ENCODE measurements around the gene NAALADL2.

NAALADL2 gene

DNA sequence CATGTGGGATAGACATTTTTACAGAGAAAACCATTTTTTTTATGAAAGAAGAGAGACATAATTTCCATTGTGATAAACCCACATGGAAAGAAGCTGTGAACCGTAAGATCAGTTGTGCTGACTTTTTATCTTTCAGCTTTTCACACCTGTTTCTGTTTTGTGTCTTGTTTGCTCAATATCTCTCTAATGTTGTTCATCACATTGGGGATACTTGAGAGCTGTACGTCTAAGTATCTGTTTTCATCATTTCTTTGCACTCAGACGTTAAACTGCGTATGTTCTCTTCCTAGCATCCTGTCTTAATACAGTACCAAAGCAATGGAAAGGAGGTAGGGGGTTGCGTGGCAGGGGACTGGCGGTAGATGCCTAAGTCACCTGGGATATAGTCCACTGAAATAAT, 449.0 kb downstream of the NAALADL2 start:
- no peak for DNase-seq (ENCODE audit: low read depth in 3 of 3)

DNA sequence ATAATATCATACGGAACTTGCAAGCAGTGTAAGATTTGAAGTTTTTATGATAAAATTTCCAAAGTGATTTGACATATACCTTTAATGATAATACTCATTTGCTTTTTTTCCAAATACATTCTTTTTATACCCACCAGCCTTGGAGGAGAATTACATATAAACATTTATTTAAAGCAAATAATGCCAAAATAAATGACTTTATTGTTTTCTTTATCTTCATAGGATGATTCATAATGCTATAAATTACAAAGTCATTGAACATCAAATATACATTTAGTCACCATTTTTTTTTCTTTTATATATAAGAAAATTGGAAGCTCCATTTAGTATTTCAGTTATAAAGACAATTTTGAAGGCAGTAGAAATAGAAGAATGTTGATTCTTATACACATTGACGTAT, 450.9 kb downstream of the NAALADL2 start:
- DNase-seq (ENCODE audit: low read depth in 3 of 3), result no peak

DNA sequence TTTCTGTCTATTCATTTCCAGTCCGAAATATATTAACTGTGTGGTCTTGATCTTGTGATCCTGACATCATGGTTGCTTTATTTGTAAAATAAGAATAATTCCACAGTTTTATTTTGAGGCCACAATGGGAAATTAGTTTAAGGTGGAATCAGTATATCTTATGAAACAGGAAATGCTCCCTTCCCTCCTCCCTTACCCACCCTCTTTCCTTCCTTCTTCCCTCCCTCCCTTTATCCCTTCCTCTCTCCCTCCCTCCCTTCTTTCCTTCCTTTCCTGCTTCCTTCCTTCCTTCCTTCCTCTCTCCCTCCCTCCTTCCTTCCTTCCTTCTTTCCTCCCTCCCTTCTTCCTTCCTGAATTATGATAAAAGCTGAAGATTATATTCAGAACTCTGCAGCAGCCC, 452.3 kb downstream of the NAALADL2 start:
- DNase-seq (ENCODE audit: low read depth in 3 of 3), result no peak

DNA sequence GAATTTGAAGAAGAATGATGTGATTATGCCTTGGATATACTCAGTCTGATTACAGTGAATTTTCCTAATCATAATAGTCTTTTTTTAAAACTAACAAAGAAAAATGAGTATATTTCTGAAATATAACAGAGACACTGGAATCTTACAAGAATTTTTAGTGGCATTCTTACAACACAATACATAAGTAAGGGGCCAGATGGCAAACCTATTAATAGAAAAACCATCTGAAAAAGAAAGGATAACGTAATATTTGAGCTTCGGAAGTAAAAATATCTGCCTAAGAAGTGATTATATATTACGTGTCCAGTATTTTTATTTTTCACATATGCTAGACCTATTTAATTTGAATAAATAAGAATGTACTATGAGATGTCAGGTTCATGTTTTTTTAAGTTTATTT, 452.8 kb downstream of the NAALADL2 start:
- no peak for DNase-seq (ENCODE audit: low read depth in 3 of 3)

DNA sequence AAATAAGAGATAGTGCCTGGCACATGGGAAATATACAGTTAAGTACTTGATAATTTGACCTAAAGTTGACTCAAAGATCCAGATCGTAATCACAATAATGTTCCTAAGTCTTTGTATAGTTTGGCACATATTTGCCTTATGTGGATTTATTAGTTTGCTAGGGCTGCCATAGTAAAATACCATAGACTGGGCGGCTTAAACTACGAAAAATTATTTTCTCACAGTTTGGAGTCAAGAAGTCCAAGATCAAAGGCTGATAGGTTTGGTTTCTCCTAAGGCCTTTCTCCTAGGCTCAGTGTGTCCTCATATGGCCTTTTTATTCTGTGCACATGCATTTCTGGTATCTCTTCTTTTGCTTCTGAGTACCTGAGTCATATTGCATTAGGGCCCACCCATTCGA, 453.7 kb downstream of the NAALADL2 start:
- DNase-seq (ENCODE audit: low read depth in 3 of 3), result no peak

DNA sequence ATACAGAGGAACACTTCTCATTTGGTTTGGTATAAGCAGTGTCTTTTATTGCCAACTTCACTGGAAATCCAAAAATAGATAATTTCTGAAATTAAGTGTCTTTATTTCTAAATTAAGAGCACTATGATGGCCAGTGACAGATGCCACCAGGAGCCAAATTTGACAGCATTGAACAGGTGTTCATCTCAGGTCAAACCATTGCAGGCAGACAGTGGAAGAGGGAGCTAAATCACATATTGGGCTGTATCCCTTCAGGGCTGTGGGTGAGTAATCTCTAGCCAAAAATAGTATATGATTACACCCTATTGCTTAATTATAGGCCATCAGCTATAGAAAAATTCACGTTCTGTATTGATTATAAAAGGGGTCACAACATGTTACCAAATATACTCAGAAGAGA, 457.7 kb downstream of the NAALADL2 start:
- DNase-seq (ENCODE audit: low read depth in 3 of 3), result no peak

DNA sequence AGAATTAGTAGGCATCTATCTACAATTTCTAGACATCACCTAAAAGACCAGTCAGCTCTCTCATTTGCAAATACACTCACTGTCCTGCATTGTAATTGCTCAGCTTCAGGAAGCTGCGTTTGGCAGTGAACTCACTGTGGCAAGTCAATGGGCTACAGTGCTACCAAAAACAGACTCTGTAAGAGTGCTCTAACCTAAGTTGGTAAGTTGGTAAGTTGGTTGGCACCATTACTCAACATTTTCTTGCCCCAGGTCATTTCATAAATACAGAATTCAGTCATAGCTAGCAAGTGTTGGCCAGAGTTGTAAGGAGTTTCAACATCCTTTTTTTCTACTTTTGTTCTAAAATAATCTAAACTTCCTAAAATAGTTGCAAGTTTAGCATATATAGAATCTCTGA, 466.3 kb downstream of the NAALADL2 start:
- no peak for DNase-seq (ENCODE audit: low read depth in 3 of 3)

DNA sequence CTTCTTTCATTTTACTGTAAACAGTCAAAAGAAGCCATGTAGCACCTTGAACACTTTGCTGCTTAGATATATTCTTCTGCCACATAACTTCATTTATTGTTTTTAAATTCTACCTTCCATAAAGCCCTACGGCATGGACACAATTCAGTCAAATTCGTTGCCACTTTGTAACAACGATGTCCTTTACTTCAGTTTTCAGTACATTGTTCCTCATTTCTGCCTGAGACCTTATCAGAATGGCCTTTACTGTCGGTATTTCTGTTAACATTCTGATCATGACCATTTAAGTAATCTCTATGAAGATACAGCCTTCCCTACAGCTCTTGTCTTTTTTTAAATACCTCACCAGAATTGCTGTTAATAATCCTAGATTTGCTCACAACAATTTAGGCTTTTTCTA, 466.9 kb downstream of the NAALADL2 start:
- no peak for DNase-seq (ENCODE audit: low read depth in 3 of 3)

DNA sequence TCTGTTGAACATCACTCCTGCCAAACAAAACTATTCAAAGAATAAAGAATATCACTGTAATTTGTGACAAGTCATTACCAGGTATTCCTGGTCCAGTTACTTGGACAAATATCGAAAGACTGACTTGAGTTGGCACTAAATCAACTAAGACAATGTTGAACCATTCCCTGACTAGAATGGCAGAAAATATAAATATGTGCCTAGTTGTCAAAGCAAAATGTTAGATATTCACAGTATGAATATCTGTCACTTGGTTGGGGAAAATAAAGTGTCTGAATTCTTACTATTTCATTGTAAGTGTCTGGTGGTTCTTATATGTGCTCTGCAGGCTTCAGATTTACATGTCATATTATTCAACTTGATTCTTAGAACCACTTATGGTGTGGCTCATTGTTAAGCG, 470.2 kb downstream of the NAALADL2 start:
- no peak for DNase-seq (ENCODE audit: low read depth in 3 of 3)

DNA sequence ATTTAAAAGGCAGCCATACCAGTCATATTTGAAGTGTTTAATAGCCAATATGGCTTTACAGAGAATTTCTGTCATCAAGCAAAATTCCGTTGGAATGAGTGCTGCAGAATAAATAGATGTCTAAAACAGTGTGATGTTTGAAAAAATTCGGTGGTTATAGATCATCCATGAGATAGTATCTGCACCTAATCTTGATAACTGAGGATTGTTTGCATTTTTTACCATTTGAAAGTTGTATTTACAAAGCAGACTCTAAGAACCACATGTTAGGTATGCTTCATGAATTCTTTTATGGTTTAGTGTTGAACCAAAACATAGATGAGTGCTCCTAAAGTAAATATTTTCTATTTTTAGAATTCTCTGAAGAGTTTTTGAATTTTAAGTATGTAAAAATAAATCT, 476.1 kb downstream of the NAALADL2 start:
- no peak for DNase-seq (ENCODE audit: low read depth in 3 of 3)

DNA sequence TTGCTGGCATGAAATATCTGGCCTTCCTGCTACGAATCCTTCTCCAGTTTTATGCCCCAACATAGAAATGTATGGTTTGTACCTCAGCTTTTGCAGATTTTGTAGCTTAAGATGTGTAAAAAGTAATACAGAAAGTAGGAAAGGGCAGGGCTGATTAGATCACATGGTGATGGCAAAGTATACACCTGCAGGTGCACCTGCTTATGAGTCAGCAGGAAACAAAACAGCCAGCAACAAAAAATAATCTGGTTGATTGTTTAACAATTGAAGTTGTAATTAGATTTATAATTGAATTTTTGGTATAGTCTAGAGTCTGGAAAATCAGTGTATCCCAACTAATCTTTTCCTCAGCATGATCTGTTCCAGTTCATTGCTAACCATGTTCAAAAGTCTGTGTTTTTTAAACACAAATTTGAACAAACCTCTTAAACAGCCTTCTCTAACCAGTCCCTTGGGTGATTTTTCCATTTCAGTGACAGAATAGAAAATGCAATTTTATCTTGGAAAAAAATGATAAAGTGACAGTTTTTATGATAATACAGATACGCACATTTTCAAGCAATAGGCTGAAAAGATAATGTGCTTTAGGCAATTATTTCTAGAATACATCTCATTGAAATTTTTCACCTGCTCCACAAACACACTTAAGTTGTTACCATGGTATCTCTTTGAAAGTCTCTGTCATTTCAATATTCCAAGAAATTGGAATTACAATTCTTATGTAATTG, 477.4 kb downstream of the NAALADL2 start:
- DNase-seq (ENCODE audit: low read depth in 3 of 3), result no peak

DNA sequence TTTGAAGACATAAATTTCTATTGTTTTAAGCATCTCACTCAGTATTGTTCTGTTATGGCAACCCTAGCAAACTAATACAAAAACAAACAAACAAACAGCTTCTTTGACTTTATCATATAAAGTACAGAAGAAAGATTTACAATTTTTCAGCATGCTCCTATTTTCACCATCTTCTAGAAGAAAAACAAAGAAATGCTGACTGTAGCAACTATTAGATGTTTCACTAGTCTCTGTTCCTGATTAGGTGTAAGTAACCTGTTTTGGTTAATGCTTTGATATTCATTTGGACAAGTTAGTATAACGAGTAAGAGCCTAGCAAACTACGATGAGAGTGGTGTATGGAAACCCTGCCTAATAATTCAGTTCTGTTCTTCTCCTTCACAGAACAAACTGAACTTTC, 478.5 kb downstream of the NAALADL2 start:
- DNase-seq (ENCODE audit: low read depth in 3 of 3), result no peak

DNA sequence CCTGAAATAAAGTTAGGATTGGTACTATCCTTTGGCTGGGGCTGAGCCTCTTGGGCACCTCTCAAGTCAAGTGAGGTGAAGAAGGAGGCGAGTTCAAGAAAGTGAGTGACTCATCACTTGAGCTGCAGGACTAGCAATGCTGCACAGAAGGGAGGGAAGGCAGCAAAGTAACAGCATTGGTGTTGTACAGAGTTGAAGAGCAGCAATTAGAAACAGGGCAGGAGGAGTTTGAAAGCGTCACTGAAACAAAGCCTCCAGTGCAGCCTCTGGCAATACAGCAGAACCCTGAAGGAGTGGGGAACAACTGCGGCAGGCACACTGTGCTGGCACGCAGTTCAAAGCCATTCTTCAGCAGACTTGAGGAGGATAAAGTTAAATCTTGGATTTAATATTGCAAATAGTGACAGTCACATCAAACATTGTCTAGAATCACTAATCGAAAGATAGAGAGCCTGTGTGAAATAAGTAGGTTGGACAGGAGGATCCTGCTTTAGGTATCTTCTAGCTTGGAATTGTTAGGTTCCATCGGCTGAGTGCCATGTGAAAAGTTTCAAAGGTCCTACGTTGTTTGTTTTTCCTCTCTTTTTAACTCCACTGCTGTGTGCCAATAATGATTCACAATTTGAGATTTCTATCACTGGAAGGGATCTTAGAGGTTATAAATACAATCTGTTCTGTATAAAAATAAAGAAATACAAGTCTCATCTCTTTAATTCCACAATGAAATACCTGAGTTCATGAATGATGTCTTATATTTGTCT, 479.8 kb downstream of the NAALADL2 start:
- no peak for DNase-seq (ENCODE audit: low read depth in 3 of 3)

DNA sequence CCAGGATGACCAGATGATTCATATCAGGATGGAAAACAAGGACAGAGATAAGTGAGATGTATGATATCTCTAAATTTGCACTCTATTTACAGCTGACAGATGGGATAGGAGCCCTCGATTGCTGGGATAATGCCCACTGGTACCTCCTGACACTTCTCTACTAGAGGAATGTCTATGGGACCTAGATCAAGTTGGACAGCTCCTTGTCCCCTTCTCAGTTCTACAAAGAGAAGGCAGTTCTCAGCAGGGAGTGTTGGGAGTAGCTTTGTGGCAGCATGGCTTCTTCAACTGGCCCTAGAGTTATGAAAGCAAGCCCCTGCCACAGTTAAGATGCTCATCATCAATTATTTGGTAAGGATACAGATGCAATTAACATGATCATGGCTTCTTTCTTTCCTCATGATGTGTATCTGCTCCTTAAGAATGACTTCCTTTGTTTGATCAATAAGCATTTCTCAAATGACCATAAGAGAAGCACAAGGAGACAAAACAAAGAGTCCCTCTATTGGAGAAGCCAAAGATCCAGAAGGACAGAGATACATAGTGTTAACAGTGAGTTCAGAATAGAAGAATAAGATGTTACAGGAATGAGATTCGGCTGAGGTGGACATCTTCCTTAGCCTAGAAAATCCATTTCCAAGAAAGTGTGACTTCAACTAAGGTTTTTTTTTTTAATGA, 481.3 kb downstream of the NAALADL2 start:
- DNase-seq (ENCODE audit: low read depth in 3 of 3), result no peak

DNA sequence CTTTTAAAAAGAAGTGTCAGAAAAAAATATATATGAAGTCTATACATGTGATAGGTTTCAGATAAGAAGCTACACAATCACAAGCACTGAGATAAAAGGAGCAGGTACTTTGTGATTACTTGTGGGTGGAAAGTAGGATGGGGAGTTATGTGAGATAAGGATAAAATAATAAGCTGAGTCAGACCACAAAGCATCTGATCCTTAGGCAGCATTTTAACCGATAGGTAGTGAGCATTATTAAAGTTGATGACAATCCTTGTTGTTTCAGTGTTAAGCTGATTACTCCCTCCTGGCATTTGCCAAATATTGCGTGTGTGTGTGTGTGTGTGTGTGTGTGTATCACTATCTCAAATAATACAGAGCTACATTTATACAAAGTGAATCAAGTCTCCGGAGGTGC, 483.1 kb downstream of the NAALADL2 start:
- no peak for DNase-seq (ENCODE audit: low read depth in 3 of 3)

DNA sequence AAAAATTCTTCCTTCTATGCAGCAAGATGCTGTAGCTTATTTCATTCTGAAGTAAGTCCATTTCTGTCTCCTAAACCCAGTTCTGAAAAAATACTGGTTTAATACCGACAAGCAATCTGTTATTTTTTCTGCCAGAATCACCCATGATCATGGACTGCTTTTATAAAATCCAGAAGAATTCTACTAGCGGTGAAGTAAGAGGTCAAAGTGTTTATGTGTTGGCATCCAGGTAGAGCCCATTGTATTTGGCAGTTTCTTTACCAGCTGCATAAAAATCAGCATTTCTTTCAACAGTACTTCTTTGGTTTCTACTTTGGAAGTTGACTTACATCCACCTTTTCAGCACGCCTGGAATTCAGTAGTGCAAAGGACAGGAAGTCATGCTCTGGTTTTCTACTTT, 484.8 kb downstream of the NAALADL2 start:
- no peak for DNase-seq (ENCODE audit: low read depth in 3 of 3)

DNA sequence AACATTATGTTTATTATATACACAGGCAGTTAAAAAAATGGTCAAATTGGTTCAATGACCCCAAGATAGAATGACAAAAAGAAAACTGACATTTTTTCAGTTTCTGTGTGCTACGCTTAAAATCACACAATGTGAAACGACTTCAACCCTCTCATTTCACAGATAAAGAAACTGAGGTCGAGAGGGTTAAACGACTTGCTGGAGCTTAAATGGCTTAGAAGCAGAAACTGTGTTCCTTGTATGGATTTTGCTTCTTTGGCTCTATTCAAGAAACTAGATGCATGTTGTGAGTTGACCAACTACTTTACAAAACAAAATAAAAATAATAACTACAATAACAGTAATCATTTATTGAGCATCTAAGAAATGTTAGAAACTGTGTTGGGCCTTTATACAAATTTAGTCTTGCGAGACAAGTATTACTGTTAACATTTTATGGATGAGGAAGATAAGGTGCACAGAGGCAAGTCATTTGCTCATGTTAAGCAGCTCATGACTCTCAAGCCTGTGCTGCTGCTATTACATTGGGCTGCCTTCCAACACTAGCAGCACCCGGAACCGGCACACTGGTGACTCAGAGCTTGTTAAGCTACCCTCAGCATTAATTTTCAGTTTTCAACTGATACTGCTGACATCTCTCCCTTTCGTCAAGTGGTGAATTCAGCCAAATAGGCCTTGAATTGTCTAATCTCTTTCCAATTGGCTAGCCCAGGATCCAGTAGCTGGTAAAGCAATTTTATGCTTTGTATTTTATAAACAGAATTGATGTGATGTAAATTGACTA, 487.6 kb downstream of the NAALADL2 start:
- DNase-seq (ENCODE audit: low read depth in 3 of 3), result no peak

DNA sequence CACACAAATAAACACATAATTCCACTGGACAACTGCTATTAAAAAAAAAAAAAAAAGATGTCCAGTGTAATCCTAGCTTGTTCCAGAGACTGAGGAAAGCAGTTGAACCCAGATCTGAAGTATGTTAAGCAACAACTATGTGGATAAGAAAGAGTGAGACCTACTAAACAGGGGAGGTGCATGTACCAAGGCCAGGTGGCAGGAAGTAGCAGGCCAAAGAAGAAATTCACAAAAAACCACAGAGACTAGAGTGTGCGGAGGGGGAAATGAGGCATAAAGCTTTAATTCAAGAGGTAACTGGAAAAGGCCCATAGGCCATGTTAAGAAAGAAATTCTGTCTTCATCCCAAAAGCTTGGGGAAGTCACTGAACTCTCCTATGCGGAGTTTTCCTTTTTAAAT, 490.0 kb downstream of the NAALADL2 start:
- DNase-seq (ENCODE audit: low read depth in 3 of 3), result no peak

DNA sequence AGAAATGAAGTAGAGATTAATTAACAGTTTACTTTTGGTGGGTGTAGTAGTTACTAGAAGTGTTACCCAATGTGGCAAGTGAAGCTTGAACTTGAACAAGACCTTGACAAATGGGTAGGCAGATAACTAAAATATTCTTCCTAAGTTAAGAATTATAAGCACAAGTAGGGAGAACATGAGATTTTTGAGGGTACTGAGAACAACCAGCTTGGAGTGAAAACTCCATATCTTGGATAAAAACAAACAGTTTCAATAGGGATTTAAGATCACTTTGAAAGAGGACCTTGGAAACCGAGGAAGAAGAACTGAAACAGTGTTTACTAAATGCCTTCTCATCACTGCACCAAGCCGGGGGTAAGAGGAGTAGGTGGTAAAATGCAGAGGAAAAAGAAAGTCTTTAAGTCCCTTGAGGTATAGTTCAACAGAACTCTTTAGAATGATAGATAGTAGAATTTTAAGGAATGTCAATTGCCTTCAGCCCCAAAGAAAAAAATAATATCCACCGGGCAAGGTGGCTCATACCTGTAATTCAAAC, 496.7 kb downstream of the NAALADL2 start:
- no peak for DNase-seq (ENCODE audit: low read depth in 3 of 3)

DNA sequence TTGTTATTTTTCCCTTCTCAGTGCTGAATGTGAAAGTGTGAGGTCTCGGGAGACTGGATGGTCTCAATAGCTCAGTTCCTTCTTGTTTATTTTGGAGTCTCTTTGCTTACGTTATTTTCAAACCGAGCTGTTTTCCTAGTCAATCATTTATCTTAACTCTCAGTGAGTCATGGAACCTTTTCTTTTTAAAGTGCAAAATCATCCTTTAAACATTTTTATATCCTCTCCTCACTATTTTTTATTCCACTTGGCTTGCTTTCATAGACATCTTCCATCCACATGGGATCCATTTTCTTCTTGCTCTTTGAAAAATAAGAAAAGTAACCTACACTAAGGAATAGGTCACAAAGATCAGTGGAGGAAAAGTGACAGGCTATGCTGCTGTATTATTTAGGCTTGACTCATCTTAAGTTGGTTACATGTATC, 497.8 kb downstream of the NAALADL2 start:
- no peak for DNase-seq (ENCODE audit: low read depth in 3 of 3)

DNA sequence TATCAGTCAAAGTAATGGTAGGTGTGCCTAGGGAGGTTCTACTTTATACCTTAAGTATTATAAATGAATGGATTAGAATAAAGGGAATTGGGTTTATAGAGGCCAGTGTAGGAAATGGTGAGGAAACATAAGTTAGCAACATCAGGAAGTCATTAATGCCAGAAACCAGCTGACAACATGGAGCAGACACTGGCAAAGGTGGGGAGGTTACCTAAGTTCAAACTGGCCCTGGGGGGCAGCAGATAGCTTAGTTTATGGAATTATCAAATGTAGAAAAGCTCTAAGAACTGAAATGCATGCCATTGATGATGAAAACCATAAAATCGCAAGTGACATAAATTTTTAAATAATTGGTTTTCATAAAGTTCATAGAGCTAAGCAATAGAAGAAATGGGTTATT, 498.6 kb downstream of the NAALADL2 start:
- DNase-seq (ENCODE audit: low read depth in 3 of 3), result no peak

DNA sequence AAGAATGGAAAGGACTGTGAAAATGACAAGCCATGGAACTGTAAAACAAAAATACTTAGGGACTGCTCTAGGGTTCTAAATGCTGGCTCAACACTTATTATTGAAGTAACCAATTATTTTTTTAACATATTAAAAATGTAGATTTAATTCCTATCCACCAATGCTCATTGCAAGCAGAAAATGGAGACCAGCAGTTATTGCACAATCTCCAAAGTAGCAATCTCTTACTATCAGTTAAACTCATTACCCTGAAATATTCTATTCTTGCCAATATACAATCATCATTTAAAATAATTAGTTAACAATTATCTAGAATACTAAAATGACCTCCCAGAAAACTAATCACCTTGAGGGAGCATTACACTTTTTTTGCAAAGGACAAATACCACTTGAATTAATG, 499.8 kb downstream of the NAALADL2 start:
- DNase-seq (ENCODE audit: low read depth in 3 of 3), result no peak
